Fibroblast of lung (primary cell): ENCODE data around the gene UHRF1.

ENCODE experiments used
- CTCF ChIP-seq, 2 donors: IDR thresholded peaks in 1 of 2; conservative IDR thresholded peaks in 1 of 2; 1 replicate in 1 of 2; 2 replicates in 1 of 2; pipeline ENCODE4 v1.5.1; 2011 to 2012; ENCODE audit warnings: low read length in 2 of 2, control low read depth in 1 of 2, inconsistent platforms in 1 of 2, low read depth in 1 of 2, mild to moderate bottlenecking in 1 of 2
- EZH2 ChIP-seq: IDR thresholded peaks from 2 replicates; pipeline ENCODE4 v1.5.1; 2012; ENCODE audit warnings: low read length, control low read depth, mild to moderate bottlenecking; ENCODE audit errors: missing control alignments

- TF ChIP-seq CTCF (conservative IDR thresholded peaks at IDR 0.05 in 1 of 2, IDR thresholded peaks at IDR 0.05 in 1 of 2; ENCODE audit: low read depth in 1 of 2, low read length in 2 of 2): no peak
- TF ChIP-seq EZH2: no peak
These were observed 40.9 kb upstream of the UHRF1 start for GRCh38 chr19:4868286-4868834.
